Stomach (tissue), 9 donors: Measurements from ENCODE around the gene UBE3A. TPM values are rescaled to one million over a fixed set of nuclear protein-coding genes. Genes with fewer than 3 reads are reported as not detected.

ENCODE experiments used
- DNase-seq, 2 donors: peaks; one replicate each; pipeline versions ENCODE4 v3.0.0 to v3.0.0-alpha.2; 2013 to 2019
- H3K27ac ChIP-seq, 5 donors: fragments of 200-600 bp in 4 of 5; sonication (generic) in 4 of 5; one replicate each; pipeline ENCODE4 v1.5.1; 2013 to 2019; ENCODE audit warnings: mild to moderate bottlenecking in 1 of 5, moderate library complexity in 1 of 5
- H3K27me3 ChIP-seq, 3 donors: fragments of 200-600 bp; sonication (generic); one replicate each; pipeline ENCODE4 v1.5.1; 2017 to 2019; ENCODE audit warnings: mixed run types in 1 of 3
- H3K36me3 ChIP-seq, 4 donors: fragments of 200-600 bp; sonication (generic); 1 replicate in 3 of 4; 2 replicates in 1 of 4; pipeline ENCODE4 v1.5.1; 2016 to 2019
- H3K4me1 ChIP-seq, 4 donors: fragments of 200-600 bp; sonication (generic); one replicate each; pipeline ENCODE4 v1.5.1; 2016 to 2019
- H3K4me3 ChIP-seq, 4 donors: fragments of 200-600 bp; sonication (generic) in 3 of 4; one replicate each; pipeline ENCODE4 v1.5.1; 2016 to 2019; ENCODE audit warnings: mild to moderate bottlenecking in 1 of 4
- H3K9me3 ChIP-seq, 4 donors: fragments of 200-600 bp; sonication (generic); one replicate each; pipeline ENCODE4 v1.5.1; 2016 to 2019
- EP300 ChIP-seq: sonication (generic); formaldehyde crosslinking; IDR thresholded peaks from one replicate; pipeline ENCODE4 v1.6.1; 2017; ENCODE audit warnings: antibody characterized with exemption
- POLR2A ChIP-seq, 4 donors: fragments of 450-650 bp; IDR thresholded peaks; one replicate each; pipeline ENCODE4 v1.6.1; 2016; ENCODE audit warnings: antibody characterized with exemption in 4 of 4, control low read depth in 2 of 4, mild to moderate bottlenecking in 1 of 4, moderate library complexity in 1 of 4
- POLR2AphosphoS5 ChIP-seq, 3 donors: sonication (generic); formaldehyde crosslinking; IDR thresholded peaks; one replicate each; pipeline ENCODE4 v1.6.1; 2016; ENCODE audit warnings: antibody characterized with exemption in 3 of 3
- whole genome bisulfite sequencing, 5 donors: extraction: QIAGEN DNeasy Blood & Tissue Kit in 3 of 5; methylation state at CpG; one replicate each; pipeline versions ENCODE4 v1.1.5 to v1.1.7; 2013 to 2018; 5-methylcytosine and 5-hydroxymethylcytosine counted together
- intact Hi-C: fragments of 100-400 bp; cut with DNase I; formaldehyde crosslinking; loops from one replicate; pipeline ENCODE4 v1.15.1; 2023; ENCODE audit warnings: low total_unique reads
- polyA plus RNA-seq, 3 donors: library from polyadenylated mRNA; stranded (reverse); fragments of 200-250 nt; gene quantifications; one replicate each; pipeline ENCODE4 v1.2.3, GENCODE V29; 2013
- total RNA-seq, 5 donors: library from RNA; depleted of rRNA; stranded (reverse); fragments of >200 nt; gene quantifications; one replicate each; pipeline versions ENCODE4 v1.1.0 to v1.2.3, GENCODE V29; 2014 to 2016
- TF ChIP-seq, protein P1 (sequence below), 7 experiments: fragments of 450-650 bp in 4 of 7; fragments of 200-600 bp in 3 of 7; sonication (generic) in 3 of 7; IDR thresholded peaks; one replicate each; pipeline ENCODE4 v1.5.1; 2016 to 2019; ENCODE audit warnings: antibody characterized with exemption in 7 of 7, control low read depth in 2 of 7, mild to moderate bottlenecking in 1 of 7
- donor health status: healthy with polysubstance abuse.
- donor health status: Bipolar disorder and iron deficiency.
- donor health status: healthy.

Gene UBE3A
- total and polyA plus RNA-seq, 8 donors, result 11.0 to 209 (median 59.2) TPM

DNA sequence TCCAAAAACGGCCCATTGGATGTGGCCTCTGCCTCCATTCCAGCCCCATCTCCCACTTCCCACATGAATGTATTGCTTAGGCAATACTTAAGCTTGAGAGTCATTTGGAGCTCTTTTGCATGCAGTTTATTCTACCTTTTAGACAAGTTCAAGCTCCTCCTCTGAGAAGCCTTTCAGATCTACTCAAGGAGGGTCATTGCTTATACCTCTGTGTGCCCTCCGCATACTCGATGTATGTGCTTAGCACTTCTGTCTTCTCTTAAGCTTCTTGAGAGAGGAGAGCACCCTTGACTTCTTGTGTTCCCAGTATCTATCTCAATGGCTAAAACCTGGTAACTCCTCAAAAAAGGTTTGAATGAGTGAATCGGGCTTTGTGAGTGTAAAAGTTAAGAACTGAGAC, 6.6 kb upstream of the UBE3A start:
- WGBS, 5 donors, result 87 to 93% (median 90%) methylated on average over 4 of the region's 4 CpGs
- DNase-seq, result no peak
- peaks cover 0 to 8% (median 0%) of the 10 kb centered on the region in 4 donors for H3K9me3 ChIP-seq
- H3K36me3 ChIP-seq, result no peaks in the 10 kb centered on the region
- intact Hi-C loops, result no loop called here
- TF ChIP-seq POLR2A (IDR thresholded peaks at IDR 0.05) (no peak), EP300 (no peak), POLR2AphosphoS5 (IDR thresholded peaks at IDR 0.05) (no peak)
- TF ChIP-seq, protein P1, sequence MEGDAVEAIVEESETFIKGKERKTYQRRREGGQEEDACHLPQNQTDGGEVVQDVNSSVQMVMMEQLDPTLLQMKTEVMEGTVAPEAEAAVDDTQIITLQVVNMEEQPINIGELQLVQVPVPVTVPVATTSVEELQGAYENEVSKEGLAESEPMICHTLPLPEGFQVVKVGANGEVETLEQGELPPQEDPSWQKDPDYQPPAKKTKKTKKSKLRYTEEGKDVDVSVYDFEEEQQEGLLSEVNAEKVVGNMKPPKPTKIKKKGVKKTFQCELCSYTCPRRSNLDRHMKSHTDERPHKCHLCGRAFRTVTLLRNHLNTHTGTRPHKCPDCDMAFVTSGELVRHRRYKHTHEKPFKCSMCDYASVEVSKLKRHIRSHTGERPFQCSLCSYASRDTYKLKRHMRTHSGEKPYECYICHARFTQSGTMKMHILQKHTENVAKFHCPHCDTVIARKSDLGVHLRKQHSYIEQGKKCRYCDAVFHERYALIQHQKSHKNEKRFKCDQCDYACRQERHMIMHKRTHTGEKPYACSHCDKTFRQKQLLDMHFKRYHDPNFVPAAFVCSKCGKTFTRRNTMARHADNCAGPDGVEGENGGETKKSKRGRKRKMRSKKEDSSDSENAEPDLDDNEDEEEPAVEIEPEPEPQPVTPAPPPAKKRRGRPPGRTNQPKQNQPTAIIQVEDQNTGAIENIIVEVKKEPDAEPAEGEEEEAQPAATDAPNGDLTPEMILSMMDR (IDR thresholded peaks at IDR 0.05), result no peak
- no peak overlapping the region for H3K4me3 ChIP-seq
- no peak overlapping the region for H3K27ac ChIP-seq
- no peaks in the 10 kb centered on the region for H3K27me3 ChIP-seq
- H3K4me1 ChIP-seq, result no peaks in the 10 kb centered on the region

DNA sequence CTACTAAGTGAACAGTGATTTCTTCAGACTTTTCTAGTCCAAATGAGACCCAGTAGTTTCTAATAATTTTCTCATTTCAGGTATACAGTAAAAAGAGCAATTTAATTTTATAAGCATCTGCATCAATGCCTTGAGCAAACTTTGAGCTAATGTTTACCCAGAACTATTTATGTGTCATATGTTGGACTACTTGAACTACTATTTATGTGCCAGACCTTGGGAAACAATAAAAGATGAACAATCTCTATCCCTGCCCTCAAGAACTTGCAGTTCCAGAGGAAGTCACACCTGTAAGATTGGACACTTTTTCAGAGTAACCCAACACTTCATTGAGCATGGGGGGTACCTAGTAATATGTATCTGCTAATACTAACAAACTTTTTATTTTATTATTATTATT, 2.3 kb upstream of the UBE3A start:
- no peak for TF ChIP-seq POLR2AphosphoS5 (IDR thresholded peaks at IDR 0.05)
- TF ChIP-seq, protein P1 (IDR thresholded peaks at IDR 0.05), result no peak
- Histone ChIP-seq H3K4me1 (peaks cover 8 to 25% (median 20%) of the 10 kb centered on the region in 4 donors), H3K27ac (no peak overlapping the region), H3K9me3 (no peaks in the 10 kb centered on the region), H3K27me3 (no peaks in the 10 kb centered on the region), H3K36me3 (no peaks in the 10 kb centered on the region), H3K4me3 (no peak overlapping the region)
- intact Hi-C loops, result no loop called here
- no peak for DNase-seq

- Histone ChIP-seq H3K27ac (peak overlapping the region; percentile 68 to 99 (median 98)), H3K9me3 (no peaks in the 10 kb centered on the region), H3K36me3 (no peaks in the 10 kb centered on the region), H3K4me1 (peaks cover 18 to 42% (median 31%) of the 10 kb centered on the region in 4 donors), H3K27me3 (no peaks in the 10 kb centered on the region), H3K4me3 (peak overlapping the region; percentile 94 to 99 (median 98))
- WGBS, 5 donors, result 2 to 6% (median 5%) methylated on average over 12 to 14 of the region's 14 CpGs
- intact Hi-C loops, result no loop called here
- no peak for TF ChIP-seq POLR2A (IDR thresholded peaks at IDR 0.05)
- TF ChIP-seq, protein P1 (IDR thresholded peaks at IDR 0.05), result no peak
- no peak for TF ChIP-seq EP300
- no peak for TF ChIP-seq POLR2AphosphoS5 (IDR thresholded peaks at IDR 0.05)
- peak; percentile 27 to 69 for DNase-seq
These were observed 579 bp upstream of the UBE3A start for GRCh38 chr15:25439369-25439836.

DNA sequence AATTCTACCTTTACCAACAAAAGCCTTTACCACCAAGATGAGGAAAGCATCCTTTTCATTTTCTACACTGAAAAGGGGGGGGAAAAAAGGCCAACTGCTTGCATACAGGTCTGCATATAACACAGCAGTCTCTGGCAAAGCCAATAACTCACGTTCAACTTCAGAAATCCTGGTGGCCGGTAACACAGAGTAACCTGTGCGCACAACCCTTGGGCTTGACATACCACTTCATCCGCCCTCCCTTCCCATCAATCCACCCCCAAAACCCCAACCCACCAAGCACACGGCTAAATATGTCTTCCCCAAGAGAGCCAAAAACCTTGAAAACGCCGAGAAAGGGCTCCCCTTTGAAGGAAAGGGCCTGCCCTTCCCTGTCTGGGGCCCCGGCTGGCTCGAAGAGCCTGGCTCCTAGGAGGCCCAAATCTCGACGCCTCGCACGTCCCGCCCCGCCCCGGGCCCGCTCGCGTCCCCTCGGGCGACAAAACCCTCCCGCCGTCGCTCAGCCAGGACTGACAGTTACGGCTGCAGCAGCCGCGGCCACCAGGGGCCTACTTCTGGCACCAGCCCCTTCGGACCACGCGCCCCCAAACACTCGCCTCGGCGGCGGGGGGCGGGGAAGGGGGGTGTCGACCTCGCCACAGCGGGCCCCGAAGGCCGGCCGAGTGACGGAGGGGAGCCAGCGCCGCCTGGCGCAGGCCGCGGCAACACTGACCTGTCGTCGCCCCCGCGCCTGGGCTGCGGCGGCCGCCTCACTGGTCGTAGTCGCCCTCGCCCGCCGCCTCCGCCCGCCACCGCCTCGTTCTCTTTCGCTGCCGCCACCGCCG, 835 bp downstream of the UBE3A start:
- H3K4me3 ChIP-seq, result peak overlapping the region; percentile 94 to 99 (median 98)
- H3K9me3 ChIP-seq, result no peaks in the 10 kb centered on the region
- peak overlapping the region; percentile 97 to 99 (median 98) for H3K27ac ChIP-seq
- TF ChIP-seq EP300, result no peak
- peak in 1 of 3 donors; percentile 16 for TF ChIP-seq POLR2AphosphoS5 (IDR thresholded peaks at IDR 0.05)
- no peak for TF ChIP-seq POLR2A (IDR thresholded peaks at IDR 0.05)
- TF ChIP-seq, protein P1 (IDR thresholded peaks at IDR 0.05), result peak in 1 of 7 experiments; percentile 18
- 0 to 1% (median 0%) methylated on average over 6 to 67 of the region's 67 CpGs for WGBS, 5 donors
- peaks cover 18 to 56% (median 37%) of the 10 kb centered on the region in 4 donors for H3K4me1 ChIP-seq
- DNase-seq, result peak; percentile 45 to 89
- H3K36me3 ChIP-seq, result no peaks in the 10 kb centered on the region
- intact Hi-C loops, result no loop called here
- no peaks in the 10 kb centered on the region for H3K27me3 ChIP-seq
